Measurements from ENCODE around the gene PCBP2. TPM values are rescaled to one million over a fixed set of nuclear protein-coding genes. Genes with fewer than 3 reads are reported as not detected.
"Not testable (repeated sequence)": the region's sequence is repeated elsewhere in the genome, so short reads cannot be mapped to it uniquely, and the experiment has no call there.

PCBP2 gene
- total RNA-seq, 1 donor from 2014 or later: 526 TPM

DNA sequence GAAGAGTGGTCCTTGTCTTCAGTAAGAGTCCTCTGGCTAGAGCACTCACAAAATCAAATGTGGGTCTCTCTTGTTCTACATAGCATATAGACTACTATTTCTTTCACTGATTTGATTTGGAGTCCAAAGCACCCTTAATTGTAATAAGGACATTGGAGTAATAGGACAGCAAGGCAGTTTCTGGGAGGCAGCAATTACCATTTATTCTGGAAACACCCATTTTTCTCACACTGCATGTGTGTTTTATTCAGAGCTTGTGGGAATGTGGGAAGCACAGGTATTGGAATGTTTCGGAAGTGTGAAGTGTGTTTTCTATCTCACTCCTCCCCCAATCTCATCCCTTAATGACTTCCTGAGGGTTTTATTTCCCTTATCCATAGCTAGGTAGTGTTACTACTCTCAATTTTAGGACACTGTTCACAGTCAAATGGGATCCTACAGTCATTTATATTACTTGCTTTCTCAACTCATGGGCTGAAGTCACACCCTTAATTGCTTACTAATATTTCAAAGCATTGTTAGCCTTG lies 20.2 kb downstream of the PCBP2 start:
- DNase-seq (ENCODE audit: low read depth): no peak

DNA sequence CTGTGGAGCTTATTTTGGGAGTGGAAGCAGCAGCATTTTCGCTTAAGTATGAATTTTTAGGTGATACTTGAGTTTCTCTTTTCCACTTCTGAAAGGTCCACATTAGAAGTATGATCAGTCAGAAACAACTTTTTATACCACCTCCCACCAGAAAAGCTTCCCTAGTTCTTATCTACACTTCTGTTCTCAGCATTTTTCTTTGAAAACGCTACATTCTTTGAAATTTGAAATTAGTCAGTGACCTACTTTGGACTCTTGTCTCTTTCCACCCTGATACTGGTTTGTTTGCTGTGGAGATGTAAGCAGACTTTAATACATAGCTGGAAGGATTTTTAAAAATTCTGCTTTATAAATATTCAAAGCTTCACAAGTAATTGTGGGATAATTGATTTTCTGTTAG lies 22.2 kb downstream of the PCBP2 start:
- no peak for DNase-seq (ENCODE audit: low read depth)

DNA sequence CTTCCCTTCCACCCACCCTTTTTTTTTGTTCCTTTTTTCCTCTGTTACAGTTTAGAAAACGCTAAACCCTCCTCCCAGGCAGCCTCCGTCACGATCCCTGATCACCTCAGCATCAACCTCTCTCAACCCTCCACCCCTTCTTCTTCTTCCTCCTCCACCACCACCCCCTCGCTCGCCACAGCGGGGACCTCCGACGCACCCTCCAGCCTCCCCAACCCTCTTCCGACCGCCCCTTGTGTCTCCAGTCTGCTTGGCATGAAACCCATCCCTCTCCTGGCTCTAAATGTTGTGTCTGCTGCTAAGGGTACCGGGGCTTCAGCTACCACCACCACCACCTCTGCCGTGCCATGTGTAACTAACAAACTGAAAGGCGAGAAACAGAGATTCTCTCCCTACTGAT lies 22.9 kb downstream of the PCBP2 start:
- DNase-seq (ENCODE audit: low read depth): no peak

DNA sequence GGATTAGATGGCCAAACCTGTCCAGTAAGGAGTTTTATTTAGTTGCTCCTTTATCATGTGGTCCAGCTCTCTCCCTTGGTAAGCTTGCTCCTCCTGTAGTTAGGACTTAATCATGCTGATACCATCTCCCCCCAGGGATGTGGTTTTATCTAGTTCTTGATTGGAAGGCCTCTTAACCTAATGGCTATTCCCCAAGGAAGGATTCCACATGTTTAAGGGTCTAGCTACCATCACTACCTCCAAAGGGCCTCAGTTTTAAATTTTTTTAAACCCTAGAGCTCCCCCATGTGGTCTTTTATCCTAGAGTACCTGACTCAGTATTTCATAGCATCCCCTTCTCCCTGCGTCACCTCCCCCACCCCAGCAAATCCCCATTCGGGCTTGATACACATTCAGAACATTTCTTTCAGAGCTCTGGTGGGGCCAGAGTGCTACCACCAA lies 24.9 kb downstream of the PCBP2 start:
- no peak for DNase-seq (ENCODE audit: low read depth)

DNA sequence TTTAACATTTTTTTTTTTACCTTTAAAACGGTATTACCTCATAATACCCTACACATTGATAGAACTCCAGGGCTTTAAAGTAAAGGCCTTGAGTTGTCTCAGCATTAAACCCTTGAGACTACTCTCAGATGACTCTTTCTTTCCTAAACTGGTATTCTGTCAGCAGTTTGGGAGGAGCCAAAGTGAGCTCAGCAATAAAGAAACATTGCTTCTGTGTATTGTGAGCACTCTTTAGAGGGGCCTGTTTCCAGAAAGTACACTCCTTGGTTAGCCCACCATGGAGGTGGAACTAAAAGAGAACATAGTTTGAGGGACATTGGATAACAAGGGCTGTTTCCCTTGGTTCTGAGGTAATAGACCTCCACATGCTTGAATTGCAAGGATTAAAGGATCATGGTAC lies 27.0 kb downstream of the PCBP2 start:
- no peak for DNase-seq (ENCODE audit: low read depth)

DNA sequence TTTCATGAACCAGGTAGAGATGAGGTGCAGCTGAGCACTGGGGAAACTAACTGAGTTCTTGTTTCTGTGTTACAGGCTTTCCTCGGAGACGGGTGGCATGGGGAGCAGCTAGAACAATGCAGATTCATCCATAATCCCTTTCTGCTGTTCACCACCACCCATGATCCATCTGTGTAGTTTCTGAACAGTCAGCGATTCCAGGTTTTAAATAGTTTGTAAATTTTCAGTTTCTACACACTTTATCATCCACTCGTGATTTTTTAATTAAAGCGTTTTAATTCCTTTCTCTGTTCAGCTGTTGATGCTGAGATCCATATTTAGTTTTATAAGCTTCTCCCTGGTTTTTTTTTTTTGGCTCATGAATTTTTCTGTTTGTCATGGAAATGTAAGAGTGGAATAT lies 27.4 kb downstream of the PCBP2 start:
- DNase-seq (ENCODE audit: low read depth): no peak

DNA sequence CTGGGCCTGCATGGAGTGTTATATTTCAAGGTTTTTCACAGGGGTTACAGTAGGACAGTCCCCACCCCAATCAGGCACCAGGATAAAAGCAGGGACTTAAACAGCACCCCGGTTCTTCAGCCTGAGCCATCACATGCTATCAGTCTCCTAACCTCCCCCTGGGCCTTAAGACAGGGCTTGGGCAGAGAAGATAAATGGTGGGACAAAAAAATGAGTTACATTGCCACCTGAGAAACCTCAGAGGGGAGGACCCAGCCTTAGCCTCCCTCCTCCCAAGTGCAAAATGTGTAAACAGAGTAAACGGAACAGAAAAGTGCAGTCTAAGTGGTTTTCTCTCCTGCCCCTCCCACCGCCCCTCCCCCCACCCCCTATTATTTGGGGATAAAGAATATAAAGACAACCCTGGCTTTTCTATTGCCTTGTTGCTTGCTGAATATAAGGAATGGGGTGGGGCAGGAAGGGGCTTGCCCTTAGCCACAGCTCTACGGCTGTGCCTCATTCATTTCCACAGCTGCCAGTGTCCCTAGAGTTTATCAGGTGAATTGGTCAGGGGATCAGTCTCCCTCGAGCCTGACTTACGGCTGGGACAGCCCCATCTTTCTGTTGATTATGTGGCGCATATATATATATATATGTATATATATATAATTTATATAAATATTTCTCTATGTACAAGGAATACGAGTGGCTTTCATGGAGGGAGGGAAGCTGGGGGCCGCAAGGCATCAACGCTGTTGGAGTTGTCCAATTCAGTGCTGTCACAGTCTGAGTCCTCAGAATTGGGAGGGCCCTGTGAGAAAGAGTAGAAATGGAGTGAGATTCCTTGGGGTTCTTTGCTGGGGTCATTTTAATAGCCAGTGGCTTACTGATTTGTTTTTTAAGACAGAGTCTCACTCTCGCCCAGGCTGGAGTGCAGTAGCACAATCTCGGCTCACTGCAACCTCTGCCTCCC lies 28.9 kb downstream of the PCBP2 start:
- no peak for DNase-seq (ENCODE audit: low read depth)

GRCh38 chr12:53481458-53481857 lies 29.6 kb downstream of the PCBP2 start:
- not testable (repeated sequence) for DNase-seq (ENCODE audit: low read depth)

DNA sequence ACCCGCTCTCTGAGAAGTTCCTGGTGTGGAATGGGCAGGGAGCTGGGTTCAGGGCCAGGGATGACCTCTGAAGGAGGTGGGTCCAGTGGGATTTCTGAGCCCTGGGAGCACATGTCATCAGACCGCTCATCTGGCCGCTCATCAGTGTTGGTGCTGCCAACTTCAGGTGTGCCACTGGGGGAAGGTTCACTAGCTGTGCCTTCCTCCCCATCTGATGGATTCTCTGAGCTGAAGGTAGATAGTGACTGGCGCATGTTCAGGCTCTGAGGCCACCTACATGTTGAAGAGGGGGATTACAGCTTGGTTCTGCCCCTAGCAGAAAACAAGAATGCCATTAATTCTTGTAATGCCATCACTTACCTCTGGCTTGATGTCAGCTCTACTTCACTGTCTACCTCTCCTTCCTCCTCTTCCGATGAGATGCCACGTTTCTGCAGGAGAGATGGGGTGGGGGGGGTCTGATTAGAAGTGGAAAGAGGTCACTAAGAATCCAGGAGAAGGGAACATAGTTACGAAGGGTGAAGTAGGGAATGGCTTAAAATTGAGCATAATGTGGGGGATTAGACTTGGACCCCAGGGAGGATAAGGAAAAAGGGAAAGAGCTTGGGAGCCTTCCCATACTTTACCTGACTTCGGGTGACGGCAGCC lies 30.2 kb downstream of the PCBP2 start:
- DNase-seq (ENCODE audit: low read depth): no peak

DNA sequence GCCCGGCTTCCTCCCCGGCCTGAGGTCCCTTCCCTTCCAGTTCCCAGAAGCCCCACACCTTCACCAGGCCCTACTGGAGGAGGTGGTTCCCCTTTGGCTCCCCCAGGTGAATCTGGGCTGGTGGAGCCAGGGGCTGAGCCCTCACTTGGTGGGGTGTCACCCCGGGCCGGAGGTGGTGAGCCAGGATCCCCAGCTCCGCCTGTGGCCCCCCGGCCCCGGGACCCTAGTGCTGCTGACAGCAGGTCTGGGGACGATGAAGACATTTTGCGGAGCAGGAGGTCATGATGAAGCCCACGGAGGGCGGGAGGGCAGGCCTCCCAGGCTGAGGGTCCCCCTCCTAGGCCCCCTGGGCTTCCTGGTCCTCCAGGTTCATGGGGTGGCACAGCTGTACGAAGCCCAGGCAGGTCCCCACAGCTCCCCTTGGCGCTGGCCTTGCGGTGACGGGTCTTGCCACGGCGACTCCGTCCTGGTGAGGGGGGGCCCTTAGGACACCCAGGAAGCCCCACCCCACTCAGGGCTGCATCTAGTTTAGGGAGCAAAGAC lies 30.8 kb downstream of the PCBP2 start:
- no peak for DNase-seq (ENCODE audit: low read depth)

DNA sequence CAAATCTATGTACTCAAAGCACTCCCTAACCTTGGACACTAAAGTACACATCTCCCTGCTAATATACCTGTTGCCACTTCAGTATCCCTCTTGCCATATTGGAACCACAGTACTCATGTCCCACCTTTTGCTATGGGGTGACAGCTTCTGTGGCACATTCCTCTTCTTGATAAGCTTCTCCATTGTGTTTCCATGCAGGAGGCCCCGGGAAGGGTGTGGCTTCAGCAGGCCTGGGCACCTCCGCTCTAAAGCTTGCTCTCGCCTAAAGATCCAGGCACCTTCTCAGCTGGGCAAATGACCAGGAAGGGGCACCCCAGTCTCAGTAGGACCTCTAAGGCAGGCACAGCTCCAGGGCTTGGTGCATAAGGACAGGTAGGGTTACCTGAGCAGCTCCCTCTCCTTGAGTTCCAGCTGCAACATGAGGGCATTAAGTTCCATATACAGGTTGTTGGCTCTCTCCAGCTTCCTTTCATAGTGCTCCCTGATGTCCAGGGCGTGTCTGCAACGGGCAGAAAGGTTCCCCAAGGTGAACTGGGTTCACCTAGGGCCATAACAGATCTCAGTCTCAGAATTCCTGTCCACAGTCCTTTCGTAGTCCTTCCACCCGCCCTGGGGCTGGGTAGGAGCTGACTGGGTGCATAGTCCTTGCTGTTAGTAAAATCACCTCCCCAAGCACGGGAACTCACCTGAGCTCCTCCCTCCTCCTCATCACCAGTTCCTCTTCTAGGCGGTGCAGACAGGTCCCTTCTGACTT lies 31.5 kb downstream of the PCBP2 start:
- no peak for DNase-seq (ENCODE audit: low read depth)

- DNase-seq (ENCODE audit: low read depth): no peak
Measured at GRCh38 chr12:53483979-53484377, 32.1 kb downstream of the PCBP2 start.

DNA sequence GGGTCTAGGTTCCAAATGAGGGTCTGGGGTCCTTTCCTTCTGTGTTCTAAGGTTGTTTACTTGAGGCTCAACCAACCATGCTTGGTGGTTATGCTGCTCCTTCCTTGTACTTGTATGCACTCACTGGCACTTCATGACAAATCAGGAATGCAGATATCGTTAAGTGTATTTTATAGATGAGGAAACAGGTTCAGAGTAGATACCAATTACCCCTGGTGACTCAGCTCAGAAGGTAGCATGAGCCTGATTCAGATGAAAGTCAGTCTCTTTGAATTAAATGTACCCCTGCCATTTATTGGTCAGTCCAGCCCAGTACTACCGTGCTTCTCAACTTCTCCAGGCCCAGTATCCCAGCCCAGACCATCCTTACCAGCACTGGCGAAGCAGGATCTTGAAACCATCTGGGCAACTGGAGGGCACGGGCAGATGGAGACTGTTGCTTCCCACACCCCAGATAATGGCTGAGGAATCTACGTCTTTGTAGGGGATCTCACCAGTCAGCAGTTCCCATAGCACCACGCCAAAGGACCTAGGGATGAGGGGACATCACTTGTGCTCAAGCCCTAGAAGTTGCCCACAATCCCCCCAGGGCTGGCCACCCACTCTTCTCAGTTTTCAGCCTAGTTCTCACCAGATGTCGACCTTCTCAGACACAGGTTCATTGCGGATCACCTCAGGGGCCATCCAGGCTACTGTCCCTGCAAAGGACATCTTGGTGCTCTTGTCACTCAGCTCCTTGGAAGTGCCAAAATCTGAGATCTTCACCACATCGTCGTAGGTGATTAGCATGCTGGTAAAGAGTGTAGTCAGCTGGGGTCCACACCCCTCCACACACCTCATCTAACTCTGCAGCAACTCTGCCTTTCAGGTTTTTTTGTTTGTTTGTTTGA lies 33.0 kb downstream of the PCBP2 start:
- peak; percentile 77 for DNase-seq (ENCODE audit: low read depth)

GRCh38 chr12:53485955-53486735 lies 34.2 kb downstream of the PCBP2 start:
- DNase-seq (ENCODE audit: low read depth): no peak

DNA sequence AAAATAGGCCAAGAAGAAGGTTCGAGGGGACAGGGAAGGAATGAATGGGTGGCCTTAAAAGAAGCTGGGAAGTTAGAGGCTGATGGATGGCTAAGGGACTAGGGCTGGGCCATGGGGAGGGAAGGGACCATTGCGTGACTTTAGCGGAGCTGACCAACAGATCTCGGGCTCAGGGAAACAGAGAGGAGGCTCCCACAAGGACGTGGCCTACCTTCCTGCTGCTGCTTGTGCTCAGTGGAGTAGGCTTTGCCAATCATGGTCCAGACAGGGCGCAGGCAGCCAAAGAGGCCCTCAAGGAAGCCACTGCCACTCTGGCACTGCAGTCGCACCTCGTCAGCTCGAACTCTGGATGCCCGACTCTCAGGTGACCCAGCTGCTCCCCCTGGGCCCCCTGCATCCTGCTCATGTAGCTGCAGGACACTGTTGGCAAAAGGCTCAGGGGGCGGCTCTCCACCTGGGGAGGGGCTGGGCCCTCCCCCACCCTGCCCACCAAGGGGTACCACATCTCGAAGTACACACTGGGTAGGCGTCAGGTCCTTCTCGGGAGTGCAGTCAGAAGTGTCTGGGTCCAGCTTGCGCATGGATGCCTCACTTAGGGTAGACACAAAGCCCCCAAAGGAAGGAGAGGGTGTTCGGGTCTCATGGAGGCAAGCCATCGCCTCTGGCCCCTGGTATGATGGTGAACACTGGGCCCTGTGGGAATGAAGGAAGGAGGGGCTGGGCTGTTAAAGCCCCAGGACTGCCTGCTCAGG lies 35.0 kb downstream of the PCBP2 start:
- no peak for DNase-seq (ENCODE audit: low read depth)

- peak; percentile 77 for DNase-seq (ENCODE audit: low read depth)
Measured at GRCh38 chr12:53489242-53489864, 37.5 kb downstream of the PCBP2 start.

DNA sequence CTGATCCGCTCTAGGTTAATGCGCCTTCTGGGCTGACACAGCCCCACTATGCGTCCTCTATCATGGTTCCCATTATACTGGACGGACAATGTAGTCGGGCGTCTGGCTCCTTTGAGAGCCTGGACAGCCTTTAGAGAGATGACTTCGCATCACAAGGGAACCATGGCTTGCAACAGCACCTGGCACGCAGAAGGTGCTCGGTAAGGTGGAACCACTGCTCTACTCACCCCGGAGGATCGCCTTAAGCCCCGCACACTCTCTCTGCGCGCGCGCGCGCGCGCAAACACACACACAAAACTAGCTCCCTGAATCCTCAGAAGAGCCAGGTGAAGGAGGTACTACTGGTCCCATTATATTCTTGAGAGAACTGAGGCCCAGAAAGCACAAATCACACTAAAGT lies 40.3 kb downstream of the PCBP2 start:
- no peak for DNase-seq (ENCODE audit: low read depth)

DNA sequence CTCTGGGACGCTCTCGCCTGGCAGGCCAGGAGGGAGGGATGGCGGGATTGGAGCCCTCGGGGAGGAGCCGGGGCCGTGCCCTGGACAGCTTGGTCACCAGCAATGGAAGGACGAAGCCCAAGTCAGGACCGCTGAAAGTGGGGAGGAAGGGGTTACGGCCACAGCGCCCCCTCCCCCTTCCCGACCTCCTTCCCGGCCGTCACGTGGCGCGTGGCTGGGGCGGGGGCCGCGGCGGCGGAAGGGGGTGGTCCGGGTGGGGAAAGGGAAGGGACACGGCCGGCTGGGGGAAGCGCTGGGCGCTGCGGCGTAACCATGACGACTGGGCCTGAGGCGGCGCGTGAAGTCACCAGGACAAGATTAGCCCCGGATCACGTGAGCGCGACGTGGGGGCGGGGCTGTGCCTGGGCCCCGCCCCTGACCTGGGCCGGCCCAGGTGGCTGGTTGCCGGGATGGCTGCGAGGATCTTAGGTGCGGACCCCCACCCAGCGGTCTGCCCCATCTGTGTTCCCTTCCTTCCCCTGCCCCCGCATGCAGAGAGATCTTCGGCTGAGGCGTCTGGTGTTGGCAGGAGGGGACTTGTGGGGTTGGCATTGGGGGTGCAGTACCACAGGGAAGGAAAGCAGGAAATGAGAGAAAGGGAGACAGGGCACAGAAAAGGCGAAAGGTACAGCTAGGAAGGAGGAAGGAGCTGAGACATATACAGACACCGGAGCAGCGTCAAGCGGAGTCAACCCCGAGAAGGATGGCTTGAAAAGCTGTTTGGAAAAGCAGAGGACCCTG lies 41.1 kb downstream of the PCBP2 start:
- peak; percentile 78 for DNase-seq (ENCODE audit: low read depth)

All from renal cortical epithelial cell (primary cell).